NCI-H748 treated with DMSO at 0.1 percent for 48 hours (cell line): ENCODE results near the gene ATG5.

Experiments used
- DNase-seq: peaks from one replicate; lab custom pipeline; 2025; lab: John Stamatoyannopoulos, UW

Gene ATG5

DNA sequence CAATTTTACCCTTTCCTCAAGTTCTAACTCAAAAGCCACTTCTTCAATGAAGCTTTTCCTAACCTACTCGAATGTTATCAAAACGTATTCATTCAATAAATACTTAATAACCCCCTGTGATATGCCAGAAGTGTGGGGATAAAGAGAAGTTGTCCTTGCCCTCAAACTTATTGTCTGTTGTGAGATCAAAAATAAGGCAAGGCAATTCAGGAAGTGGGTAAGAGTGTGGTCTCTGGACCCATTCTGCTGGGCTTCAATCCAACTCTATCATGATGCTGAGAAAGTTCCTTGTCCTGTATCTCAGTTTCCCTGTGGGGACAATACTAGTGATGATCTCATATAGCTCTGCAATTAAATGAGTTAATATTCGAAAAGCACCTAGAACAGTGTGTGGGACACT lies 146.7 kb downstream of the ATG5 start:
- DNase-seq = no peak

- DNase-seq = no peak
Measured at GRCh38 chr6:106177786-106178185, 147.8 kb downstream of the ATG5 start.

DNA sequence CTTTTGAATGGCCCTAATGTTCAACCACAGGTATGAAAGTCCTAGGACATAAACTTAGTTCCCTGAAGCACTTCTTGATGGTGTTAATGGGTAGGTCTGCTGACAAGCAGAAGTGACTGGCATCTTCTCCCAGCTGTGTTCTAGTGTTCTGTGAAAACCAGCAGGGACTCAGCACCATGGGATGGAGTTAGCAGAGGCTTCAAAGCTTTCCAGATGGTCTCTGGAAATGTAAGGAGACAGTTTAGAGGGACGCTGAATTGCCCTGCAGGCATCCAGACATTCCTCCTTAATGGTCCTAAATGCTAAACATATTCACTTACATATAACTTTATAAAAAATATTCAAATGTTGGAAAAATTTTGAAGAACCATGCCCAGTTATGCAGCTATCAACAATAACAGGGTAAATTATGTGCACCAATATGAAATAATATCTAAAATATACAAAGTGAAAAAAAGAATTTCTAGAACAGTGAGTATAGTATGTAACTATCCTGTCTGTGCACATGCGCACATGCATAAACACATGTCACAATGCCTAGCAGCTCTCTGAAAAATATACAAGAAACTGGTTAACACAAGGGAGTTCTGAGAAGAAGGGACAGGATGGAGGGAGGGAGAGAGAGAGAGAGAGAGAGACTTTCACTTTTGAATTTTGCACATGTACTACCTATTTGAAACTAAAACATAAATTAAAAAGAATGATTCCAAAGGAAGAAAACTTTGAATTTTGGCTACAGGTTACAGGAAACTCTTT lies 152.3 kb downstream of the ATG5 start:
- no peak for DNase-seq

DNA sequence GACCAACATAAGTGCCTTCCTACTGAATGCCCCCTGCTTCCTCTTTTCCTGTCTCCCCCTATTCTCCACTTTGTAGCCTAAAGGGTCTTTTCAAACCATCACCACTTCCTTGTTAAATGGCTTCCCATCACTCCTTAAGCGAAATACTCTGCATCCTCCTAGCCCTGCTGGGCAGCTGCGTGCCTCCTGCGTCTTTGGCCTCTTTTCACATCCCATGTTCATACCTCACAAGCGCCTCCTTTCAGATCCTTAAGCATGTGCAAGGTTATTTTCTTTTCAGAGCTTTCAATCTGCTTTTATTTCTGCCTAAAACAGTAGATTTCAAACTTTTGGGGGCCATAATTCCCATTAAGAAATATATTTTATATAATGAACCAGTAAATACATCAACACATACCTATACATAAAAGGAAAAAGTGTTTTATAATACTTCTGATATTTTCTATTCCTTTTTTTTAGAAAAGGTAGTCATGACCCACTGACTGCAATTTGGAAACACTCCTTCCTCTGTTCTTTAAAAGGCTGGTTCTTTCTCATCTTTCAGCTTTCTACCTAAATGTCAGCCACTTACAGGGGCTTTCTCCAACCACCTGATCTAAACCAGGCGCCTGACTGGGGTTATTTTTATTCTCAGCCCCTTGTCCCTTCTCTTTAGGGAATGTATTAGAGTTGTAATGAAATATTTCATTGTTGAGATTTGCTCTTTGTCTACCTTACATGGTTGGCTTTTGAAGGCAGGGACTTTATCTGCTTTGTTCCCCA lies 155.3 kb downstream of the ATG5 start:
- DNase-seq = no peak

GRCh38 chr6:106169517-106169916 lies 156.0 kb downstream of the ATG5 start:
- no peak for DNase-seq

- no peak for DNase-seq
Measured at GRCh38 chr6:106168097-106168888, 157.3 kb downstream of the ATG5 start.

DNA sequence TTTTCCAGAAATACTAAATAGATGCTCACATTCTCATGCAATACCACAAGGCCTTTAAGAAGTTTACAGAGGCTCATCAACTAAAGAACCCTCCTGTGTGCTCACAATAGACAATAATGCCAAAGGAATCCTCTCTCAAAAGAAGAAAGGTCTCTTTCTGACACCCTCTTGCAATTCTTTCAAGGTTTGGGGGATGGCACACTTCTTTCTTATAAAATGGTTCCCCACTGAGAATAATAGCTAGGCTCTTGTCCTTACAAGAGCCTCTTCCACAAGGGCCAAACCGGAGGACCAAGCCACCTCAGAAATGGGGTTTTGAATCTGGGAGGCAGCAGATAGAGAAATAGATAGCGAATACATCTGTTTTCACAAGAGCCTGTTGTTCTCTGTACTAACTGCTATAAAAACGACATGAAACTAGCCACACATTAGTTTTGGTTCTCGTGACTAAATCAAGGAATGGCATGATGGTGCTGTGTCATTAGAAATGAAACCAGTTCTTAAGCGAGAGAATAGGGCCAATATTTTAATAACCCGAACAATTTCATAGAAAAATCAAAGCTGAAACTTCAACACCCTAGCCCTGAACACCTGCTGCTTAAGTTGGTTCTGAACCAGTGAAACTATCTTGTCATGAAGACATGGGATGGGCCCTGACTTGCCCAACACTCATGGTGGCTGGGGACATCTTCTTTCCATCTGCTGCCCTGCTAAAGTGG lies 158.3 kb downstream of the ATG5 start:
- DNase-seq = no peak

GRCh38 chr6:106165885-106166485 lies 159.6 kb downstream of the ATG5 start:
- no peak for DNase-seq

DNA sequence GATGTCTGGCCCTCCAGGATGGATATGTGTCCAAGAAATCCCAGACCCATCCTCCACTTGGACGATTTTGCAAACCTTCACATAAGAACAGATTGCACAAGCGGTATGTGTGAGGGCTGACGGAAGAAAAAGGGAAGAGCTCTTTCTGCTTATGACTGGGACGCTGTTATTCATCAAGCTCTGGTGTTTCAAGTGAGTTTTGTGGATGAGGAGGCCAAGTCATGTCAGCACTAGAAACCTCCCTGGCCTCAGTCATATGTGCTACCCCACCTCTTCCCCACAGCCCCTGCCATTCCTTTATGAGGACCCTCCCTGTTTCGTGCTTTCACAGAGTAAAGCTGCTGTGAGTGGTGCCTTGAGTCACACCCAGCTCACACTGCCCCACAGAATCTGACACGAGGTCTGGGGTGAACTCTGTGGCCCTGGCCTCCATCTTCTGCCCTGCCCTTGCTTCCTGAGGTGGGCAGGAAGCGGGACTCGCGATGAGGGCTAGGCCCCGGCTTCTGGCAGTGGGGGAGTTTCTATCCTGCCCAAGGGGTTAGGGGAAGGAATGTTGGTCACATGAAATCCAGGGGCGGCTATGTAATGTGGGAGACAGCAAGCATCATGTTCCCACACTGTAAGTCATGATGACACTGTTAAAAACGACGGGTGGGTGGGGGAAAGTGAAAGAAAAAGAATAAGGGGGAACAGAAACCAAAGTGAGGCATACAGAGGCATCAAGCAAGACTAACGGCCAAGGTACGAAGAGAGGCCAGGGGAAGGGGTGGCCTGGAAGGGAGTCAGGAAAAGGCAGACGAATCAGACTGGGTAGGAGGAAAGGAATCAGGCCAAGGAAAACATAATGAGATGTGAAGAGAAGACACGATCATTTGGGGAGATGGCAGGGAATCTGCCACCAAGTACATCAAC lies 161.3 kb downstream of the ATG5 start:
- no peak for DNase-seq

DNA sequence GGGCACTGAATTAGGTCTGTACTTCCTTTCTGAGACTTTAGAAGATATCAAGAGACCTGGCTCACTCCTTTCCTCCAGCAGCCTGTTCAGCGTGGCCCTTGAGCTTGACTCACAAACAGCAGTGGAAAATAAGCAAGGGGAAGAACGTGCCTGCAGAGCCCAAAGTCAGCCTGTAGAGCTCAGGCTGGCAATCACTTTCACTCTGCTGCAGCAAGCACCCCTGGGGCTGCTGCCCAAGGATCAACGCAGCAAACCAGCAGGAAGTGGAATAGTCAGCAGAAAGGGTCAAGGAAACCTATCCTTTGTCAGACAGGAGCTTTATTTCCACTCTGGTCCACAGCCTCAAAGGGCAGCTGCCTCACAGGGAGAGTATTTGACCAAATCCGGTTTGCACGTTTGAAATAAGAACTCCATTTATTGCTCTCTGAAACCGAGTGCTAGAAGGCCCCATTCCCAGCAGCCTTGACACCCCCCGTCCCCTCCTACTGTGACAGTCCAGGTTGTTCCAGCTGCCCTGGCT lies 162.1 kb downstream of the ATG5 start:
- no peak for DNase-seq

- DNase-seq = no peak
Measured at GRCh38 chr6:106162921-106163320, 162.6 kb downstream of the ATG5 start.

DNA sequence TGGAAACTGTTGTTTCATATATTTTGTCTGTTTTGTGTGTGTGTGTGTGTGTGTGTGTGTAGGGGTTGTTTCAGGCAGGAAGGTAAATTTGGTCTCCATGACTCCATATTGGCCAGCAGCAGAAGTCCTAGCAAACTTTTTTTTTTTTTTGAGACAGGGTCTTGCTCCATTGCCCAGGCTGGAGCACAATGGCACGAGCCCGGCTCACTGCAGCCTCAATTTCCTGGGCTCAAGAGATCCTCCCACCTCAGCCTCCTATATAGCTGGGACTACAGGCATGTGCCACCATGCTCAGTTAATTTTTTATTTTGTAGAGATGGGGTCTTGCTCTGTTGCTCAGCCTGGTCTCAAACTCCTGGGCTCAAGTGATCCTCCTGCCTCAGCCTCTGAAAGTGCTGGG lies 163.7 kb downstream of the ATG5 start:
- DNase-seq = no peak

DNA sequence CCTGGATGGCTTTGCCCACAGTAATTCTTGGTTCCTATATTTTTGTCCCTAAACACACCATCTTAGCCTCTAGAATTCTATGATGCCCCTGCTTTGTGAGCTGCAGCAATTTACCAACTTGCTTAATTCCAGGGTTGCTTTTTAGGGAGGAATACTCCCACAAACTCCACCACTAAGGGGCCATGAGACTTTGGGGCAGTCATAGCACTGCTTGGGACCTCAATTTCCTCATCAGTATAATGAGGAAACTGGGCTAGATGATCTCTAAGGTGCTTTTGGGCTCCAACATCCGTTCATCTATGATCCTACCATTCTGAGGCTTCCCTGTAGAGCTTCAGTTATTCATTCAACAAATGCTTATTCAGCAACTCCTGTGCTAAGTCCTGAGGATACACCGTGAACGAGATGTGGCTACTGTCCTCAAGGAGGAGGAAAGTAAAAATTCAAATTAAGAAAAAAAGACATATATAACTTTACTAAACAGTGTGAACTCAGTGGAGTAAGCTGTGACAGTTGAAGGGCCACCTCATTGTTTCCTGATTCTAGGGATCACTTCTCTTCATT lies 164.2 kb downstream of the ATG5 start:
- DNase-seq = no peak

DNA sequence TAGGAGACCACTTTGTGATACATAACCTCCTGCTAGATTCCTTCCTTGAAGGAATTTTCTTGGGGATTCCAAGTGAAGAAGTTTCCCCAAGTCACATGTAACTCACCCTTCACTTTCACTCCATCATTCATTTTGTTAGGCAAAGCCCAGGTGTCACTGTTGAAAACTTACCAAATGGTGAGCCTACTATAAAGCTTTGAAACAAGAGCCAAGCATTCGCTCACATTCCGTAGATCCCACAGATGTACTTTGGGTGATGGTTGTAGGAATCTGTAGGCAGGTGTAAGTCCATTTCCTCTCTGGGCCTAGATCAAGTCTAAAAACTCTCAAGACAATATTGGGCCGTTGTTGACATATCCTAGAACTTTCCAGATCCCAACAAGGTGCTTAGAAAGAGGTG lies 165.4 kb downstream of the ATG5 start:
- no peak for DNase-seq

DNA sequence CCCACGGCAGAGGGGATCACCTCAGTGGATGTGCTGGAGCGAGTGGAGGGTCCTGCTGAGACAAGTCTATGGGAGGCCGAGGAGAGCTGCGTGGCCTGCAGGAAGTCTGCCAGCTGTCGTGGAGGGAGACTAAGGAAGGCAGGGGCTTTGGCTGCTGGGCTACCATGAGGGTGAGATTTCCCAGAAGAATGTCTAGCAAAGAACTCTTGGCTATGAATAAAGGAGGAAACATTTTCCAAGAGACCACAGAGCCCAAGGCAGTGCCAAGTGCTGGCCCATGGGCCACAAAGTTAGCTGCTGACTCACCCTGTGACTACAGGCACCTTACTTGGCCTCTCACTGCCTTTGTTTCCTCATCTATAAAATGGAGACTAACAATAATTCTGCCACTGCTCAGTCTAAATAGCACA lies 166.0 kb downstream of the ATG5 start:
- no peak for DNase-seq

DNA sequence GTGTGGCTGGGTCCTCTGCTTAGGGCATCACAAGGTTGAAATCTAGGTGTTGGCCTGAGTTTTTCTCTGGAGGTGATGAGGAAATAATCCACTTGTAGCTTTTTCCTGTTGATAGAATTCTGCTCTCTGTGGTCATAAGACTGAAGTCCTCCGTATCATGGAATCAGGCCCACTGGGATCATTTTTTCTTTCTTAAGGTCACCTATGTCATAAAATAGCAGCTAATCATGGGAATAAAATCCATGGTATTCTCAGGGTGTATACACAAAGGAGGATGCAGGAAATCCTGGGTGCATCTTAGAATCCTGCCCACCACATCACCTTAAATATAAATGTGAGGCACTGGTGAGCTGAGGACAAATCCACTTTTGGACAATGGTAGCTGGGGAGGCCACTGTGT lies 166.7 kb downstream of the ATG5 start:
- no peak for DNase-seq

- DNase-seq = no peak
Measured at GRCh38 chr6:106156863-106157262, 168.7 kb downstream of the ATG5 start.

- no peak for DNase-seq
Measured at GRCh38 chr6:106156413-106156812, 169.1 kb downstream of the ATG5 start.

DNA sequence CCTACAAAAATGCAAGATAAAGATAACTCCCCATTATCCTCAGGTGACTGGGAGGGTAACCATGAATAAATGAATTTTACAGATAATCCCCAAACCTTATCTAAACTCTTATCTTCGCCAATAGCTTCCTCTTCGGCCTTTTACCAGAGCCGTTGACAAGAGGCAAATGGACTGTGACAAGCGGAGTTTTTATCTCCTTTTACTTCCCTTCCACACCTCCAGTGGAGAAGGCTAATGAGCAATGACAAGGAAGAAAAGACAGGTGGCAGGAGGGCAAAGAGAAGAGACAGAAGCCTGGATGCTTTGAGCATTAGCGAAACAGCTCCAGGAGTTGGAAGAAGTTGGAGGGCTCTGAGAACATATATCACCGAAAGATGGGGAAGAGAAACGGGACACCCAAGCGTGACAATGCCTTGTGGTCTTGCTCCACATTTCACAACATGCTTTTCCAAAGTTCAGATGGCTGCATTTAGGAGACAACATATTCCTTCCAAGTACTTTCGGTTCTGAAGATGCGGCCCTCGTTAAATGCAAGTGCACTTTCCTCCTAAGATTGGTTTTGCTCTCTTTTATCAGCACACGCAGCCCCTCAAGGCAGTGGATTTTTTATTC lies 170.2 kb downstream of the ATG5 start:
- no peak for DNase-seq

DNA sequence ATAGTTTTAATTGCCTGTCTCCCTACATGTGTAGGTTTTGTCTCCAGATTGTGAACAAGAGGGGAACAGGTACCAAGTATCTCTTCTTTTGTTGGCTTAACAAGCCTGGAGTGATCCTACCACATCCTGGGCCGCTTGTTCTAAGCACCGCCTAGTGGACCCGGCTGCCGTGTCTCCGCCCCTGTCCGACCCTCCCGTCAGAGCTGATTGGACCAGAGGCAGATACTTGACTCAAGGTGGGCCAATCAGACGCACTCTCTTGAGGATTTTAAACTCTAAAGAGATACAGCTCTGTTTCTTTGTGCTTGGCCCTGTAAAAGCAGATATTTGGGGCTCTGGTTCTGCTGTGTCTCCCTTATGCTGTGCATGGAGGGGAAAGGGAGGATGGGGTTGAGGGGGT lies 171.2 kb downstream of the ATG5 start:
- DNase-seq = no peak
